ENCODE results near the gene ABHD16B.
"Not testable (repeated sequence)": the region's sequence is repeated elsewhere in the genome, so short reads cannot be mapped to it uniquely, and the experiment has no call there.

DNA sequence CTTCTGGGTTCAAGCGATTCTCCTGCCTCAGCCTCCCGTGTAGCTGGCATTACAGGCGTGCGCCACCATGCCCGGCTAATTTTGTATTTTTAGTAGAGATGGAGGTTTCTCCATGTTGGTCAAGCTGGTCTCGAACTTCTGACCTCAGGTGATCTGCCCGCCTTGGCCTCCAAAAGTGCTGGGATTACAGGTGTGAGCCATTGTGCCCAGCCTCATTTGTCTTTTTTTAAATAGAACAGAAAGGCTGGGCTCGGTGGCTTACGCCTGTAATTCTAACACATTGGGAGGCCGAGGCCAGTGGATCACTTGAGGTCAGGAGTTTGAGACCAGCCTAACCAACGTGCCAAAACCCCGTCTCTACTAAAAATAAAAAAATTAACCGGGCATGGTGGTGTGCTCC, 5.7 kb downstream of the ABHD16B start:
- TF ChIP-seq, protein P1, sequence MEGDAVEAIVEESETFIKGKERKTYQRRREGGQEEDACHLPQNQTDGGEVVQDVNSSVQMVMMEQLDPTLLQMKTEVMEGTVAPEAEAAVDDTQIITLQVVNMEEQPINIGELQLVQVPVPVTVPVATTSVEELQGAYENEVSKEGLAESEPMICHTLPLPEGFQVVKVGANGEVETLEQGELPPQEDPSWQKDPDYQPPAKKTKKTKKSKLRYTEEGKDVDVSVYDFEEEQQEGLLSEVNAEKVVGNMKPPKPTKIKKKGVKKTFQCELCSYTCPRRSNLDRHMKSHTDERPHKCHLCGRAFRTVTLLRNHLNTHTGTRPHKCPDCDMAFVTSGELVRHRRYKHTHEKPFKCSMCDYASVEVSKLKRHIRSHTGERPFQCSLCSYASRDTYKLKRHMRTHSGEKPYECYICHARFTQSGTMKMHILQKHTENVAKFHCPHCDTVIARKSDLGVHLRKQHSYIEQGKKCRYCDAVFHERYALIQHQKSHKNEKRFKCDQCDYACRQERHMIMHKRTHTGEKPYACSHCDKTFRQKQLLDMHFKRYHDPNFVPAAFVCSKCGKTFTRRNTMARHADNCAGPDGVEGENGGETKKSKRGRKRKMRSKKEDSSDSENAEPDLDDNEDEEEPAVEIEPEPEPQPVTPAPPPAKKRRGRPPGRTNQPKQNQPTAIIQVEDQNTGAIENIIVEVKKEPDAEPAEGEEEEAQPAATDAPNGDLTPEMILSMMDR (optimal IDR thresholded peaks at IDR 0.05 in 1 of 3, IDR thresholded peaks at IDR 0.05 in 1 of 3, conservative IDR thresholded peaks at IDR 0.05 in 1 of 3; ENCODE audit: extremely low read depth in 1 of 3, insufficient read depth in 2 of 3, low read length in 3 of 3): not testable (repeated sequence)
- TF ChIP-seq EZH2 (IDR thresholded peaks at IDR 0.05; ENCODE audit: low read length): not testable (repeated sequence)

All from keratinocyte (primary cell).